Measurements from ENCODE around the gene CEBPA.

DNA sequence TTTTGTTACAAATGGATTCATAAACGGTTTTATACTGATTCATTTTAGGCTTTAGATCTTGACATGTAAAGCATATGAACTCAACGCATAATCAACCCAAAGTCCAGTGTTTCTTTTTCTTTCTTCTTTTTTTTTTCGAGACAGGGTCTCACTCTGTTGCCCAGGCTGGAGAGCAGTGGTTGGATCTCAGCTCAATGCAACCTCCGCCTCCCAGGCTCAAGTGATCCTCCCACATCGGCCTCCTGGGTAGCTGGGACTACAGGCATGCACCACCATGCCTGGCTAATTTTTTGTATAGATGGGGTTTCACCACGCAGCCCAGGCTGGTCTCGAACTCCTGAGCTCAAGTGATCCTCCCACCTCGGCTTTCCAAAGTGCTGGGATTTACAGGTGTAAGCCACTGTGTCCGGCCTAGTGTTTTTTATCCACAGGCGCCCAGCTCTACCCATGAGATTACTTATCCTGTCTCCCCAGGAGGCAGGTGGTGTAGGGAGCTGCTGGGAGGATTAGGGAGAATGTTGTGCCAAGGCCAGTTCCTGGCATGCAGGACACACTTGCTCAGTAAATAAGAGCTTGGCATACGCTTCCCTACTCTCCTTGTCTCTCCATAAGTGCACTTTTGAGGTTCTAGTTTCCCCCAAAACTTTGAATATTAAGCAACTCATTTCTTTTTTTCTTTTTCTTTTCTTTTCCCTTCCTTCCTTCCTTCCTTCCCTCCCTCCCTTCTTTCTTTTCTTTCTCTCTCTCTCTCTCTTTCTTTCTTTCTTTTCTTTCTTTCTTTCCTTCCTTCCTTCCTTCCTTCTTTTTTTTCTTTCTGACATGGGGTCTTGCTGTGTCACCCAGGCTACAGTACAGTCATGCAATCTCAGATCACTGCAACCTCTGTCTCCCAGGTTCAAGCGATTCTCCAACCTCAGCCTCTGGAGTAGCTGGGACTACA lies 4.8 kb upstream of the CEBPA start:
- TF ChIP-seq, protein P1, sequence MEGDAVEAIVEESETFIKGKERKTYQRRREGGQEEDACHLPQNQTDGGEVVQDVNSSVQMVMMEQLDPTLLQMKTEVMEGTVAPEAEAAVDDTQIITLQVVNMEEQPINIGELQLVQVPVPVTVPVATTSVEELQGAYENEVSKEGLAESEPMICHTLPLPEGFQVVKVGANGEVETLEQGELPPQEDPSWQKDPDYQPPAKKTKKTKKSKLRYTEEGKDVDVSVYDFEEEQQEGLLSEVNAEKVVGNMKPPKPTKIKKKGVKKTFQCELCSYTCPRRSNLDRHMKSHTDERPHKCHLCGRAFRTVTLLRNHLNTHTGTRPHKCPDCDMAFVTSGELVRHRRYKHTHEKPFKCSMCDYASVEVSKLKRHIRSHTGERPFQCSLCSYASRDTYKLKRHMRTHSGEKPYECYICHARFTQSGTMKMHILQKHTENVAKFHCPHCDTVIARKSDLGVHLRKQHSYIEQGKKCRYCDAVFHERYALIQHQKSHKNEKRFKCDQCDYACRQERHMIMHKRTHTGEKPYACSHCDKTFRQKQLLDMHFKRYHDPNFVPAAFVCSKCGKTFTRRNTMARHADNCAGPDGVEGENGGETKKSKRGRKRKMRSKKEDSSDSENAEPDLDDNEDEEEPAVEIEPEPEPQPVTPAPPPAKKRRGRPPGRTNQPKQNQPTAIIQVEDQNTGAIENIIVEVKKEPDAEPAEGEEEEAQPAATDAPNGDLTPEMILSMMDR (IDR thresholded peaks at IDR 0.05) = no peak
- no peak for TF ChIP-seq POLR2A (IDR thresholded peaks at IDR 0.05)
